CD4-positive, alpha-beta T cell treated with Interleukin-1 beta for 1 hour (primary cell): ENCODE measurements around the gene FAAH2.
A peak's percentile ranks its signal among the peaks of the same experiment; 100 is the strongest.
"Not testable (repeated sequence)": the region's sequence is repeated elsewhere in the genome, so short reads cannot be mapped to it uniquely, and the experiment has no call there.

Experiments
- DNase-seq, 2 donors: peaks; one replicate each; pipeline ENCODE4 v3.0.0-alpha.2; 2020 to 2022

Gene FAAH2, protein sequence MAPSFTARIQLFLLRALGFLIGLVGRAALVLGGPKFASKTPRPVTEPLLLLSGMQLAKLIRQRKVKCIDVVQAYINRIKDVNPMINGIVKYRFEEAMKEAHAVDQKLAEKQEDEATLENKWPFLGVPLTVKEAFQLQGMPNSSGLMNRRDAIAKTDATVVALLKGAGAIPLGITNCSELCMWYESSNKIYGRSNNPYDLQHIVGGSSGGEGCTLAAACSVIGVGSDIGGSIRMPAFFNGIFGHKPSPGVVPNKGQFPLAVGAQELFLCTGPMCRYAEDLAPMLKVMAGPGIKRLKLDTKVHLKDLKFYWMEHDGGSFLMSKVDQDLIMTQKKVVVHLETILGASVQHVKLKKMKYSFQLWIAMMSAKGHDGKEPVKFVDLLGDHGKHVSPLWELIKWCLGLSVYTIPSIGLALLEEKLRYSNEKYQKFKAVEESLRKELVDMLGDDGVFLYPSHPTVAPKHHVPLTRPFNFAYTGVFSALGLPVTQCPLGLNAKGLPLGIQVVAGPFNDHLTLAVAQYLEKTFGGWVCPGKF

GRCh38 chrX:57286507-57287251 lies at the start of gene FAAH2:
Gene FAAH2 (plus strand): TSS chrX:57286706. CDS start chrX:57286826, 120 bp downstream.
- DNase-seq, result peak; percentile 78

DNA sequence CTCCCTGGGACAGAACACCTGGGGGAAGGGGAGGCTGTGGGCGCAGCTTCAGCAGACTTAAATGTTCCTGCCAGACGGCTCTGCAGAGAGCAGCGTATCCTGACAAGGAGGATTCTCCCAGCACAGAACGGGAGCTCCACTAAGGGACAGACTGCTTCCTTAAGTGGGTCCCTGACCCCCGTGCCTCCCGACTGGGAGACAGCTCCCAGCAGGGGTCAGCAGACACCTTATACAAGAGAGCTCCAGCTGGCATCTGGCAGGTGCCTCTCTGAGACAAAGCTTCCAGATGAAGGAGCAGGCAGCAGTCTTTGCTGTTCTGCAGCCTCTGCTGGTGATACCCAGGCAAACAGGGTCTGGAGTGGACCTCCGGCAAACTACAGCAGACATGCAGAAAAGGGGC lies 44.5 kb upstream of the FAAH2 start:
- no peak for DNase-seq

DNA sequence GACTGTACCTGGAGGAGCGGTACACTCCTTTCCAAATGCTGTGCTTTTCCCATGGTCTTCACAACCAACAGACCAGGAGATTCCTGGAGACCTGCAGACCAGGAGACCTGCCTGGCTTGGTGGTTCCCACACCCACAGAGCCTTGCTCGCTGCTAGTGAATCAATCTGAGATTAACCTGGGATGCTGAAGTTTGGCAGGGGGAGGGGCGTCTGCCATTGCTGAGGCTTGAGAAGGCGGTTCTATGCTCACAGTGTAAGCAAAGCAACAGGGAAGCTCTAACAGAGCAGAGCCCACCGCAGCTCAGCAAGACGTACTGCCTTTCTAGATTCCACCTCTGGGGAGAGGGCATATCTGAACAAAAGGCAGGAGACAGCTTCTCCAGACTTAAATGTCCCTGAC lies 34.5 kb upstream of the FAAH2 start:
- DNase-seq, result no peak

DNA sequence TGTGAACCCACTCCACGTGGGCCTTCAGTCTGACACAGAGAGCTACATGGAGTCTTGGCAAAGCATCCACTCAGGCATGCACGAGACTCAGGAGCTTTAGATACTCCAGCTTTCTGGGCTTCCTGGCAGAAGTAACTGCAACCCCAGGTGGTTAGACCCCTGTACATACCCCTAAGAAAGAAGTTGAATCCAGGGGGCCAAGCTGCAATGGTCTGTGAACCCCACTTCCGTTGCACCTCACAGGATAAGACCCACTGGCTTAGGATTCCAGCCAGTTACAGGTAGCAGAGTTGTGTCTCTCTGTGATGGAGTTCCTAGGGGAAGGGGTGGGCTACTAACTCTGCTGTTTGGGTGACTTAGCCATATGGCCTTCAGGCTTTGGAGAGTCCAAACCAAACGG lies 21.4 kb upstream of the FAAH2 start:
- DNase-seq, result no peak

GRCh38 chrX:57266275-57266674 lies 20.2 kb upstream of the FAAH2 start:
- DNase-seq, result no peak

DNA sequence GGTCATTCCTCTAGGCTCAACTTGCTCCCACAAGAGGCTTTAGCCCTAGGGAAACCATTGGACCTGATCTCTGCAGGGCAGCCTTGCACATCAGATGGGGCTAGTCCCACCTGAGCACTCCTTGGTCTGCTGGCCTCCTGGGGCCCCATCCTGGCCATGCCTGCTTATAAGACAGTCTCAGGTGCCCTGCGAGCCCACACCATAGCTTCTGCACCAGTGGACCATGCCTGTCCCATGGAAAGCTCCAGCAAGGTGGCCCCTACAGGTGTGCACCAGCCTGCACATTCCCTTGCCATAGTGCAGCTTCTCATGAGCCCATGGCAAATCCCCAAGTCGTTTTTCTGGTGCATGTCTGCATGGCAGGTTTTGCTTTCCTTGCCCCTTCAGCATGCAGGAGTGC lies 19.6 kb upstream of the FAAH2 start:
- no peak for DNase-seq

- no peak for DNase-seq
These were observed 19.2 kb upstream of the FAAH2 start for GRCh38 chrX:57267308-57267707.

DNA sequence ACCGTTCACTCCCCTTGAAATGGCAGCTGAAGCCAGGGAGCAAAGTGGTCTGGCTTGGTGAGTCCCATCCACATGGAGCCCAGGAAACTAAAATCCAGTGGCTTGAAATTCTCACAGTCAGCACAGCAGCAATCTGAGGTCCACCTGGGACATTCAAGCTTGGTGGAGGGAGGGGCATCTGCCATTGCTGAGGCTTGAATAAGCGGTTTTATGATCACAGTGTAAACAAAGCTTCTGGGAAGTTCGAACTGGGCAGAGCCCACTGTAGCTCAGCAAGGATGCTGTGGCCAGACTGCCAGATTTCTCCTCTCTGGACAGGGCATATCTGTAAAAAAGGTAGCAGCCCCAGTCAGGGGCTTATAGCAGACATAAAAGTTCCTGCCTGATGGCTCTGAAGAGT lies 15.5 kb upstream of the FAAH2 start:
- DNase-seq, result no peak

GRCh38 chrX:57282568-57282967 lies 3.9 kb upstream of the FAAH2 start:
- peak in 1 of 2 donors; percentile 44 for DNase-seq

DNA sequence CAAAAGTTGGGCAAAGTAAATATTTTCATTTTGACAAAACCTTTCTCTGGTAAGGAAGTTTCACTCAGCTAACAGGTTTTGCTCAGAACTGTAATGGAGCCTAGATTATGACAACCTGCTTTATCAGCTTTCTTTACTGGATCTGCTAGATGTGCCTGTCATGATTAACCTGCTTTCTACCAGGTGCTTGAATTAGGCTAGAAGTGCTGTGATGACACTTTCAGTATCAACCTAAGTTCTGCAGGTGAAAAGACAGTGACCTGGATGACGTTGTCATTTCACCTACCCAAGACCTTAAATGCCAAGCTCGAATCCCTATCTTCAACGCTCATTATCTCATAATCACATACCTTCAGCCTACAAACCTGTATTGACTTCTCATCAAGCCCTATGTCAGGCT lies 1.5 kb upstream of the FAAH2 start:
- no peak for DNase-seq

DNA sequence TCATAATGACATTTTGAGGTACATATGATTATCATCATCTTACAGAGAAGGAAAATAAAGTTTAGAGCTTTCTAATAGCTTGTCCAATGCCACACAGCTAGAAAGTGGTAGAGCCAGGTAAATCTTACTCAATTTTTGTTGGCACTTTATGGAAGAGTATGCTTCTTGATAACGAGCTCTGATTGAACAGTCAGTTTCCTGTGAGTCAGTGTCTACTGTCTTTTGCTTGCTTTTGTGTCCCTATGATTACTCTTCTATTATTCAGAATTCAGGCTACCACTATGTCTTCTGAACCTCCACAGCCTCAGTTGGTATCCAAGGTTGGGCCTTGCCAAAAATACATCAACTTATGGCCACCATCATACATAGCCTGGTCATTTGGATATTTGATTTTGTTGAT lies 2.6 kb downstream of the FAAH2 start:
- no peak for DNase-seq

DNA sequence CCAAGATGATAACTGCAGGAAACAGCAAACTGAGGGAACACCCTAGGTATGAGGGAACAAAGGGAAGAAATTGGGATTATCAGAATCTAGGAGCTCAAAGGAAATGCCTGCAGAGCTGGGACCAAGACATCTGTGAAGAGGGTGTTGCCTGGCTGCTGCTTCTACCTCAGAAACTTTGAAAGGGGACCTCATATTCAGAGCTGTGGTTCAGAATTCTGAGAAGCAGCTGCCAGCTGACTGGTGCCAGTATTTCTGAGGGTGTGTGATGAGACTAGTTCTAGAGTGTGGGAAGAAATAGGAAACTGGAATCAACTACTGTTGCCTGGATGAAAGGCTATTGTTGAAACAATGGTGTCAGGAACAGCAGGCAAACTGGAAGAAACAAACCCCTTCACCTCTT lies 8.5 kb downstream of the FAAH2 start:
- DNase-seq, result no peak

GRCh38 chrX:57295679-57296078 lies 9.2 kb downstream of the FAAH2 start:
- not testable (repeated sequence) for DNase-seq

- DNase-seq, result peak in 1 of 2 donors; percentile 1
These were observed 27.2 kb downstream of the FAAH2 start for GRCh38 chrX:57313583-57314215.

- no peak for DNase-seq
These were observed 42.5 kb downstream of the FAAH2 start for GRCh38 chrX:57329008-57329407.

- not testable (repeated sequence) for DNase-seq
These were observed 49.3 kb downstream of the FAAH2 start for GRCh38 chrX:57335790-57336189.

DNA sequence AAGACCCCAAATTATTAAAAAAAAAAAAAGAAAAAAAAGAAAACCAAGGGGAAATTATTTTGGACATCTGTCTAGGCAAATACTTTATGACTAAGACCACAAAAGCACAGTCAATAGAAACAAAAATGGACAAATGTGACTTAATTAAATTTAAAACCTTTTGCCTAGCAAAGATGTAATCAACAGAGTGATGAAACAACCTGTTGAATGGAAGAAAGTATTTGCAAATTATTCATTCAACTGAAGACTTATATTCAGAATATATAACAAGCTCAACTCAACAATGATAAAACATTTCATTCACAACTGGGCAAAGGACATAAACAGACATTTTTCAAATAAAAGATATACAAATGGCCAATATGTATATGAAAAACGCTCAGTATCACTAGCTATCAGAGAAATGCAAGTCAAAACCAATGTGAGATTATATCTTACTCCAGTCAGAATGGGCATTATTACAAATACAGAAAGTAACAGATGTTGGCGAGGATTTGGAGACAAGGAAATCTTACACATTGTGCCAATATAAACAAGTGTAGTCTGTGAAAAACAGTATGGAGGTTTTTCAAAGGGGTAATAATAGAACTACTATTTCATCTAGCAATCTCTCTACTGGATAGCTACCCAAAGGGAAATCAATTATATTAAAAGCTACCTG lies 67.1 kb downstream of the FAAH2 start:
- DNase-seq, result no peak

DNA sequence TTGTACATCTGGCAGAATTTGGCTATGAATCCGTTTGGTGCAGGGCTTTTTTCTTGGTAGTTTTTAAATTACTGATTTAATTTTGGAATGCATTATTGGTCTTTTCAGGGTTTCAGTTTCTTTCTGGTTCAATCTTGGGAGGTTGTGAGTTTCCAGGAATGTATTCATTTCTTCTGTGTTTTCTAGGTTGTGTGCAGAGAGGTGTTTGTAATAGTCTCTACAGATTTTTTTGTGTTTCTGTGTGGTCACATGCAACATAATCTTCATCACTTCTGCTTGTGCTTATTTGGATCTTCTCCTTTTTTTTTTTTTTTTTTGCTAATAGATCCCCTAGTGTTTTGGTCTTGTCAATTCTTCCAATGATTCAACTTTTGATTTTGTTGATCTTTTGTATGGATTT lies 77.6 kb downstream of the FAAH2 start:
- DNase-seq, result no peak

- no peak for DNase-seq
These were observed 79.9 kb downstream of the FAAH2 start for GRCh38 chrX:57366430-57366829.

- DNase-seq, result no peak
These were observed 81.1 kb downstream of the FAAH2 start for GRCh38 chrX:57367649-57368048.

DNA sequence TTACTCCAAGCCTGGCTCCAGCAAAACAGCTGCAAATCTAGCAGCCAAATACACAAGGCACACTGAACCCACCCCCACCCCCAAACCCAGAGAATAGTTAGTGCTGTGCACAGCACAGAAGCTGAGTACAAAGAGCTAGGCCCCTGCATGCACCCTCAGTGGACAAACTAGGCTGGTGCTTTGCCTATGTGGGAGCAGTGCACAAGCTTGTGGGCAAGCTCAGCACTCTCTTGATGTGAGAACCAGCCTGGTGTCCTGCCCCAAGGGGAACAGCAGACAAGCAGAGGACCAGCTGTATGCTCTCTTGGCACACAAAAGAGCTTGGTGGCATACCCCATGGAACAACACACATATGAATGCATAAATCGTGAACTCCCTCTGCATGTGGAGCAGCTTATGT lies 81.7 kb downstream of the FAAH2 start:
- no peak for DNase-seq

- no peak for DNase-seq
These were observed 92.8 kb downstream of the FAAH2 start for GRCh38 chrX:57379296-57379695.
